ENCODE results near the gene PTP4A2.
A peak's percentile ranks its signal among the peaks of the same experiment; 100 is the strongest.
"Not testable (repeated sequence)": the region's sequence is repeated elsewhere in the genome, so short reads cannot be mapped to it uniquely, and the experiment has no call there.

Gene PTP4A2

DNA sequence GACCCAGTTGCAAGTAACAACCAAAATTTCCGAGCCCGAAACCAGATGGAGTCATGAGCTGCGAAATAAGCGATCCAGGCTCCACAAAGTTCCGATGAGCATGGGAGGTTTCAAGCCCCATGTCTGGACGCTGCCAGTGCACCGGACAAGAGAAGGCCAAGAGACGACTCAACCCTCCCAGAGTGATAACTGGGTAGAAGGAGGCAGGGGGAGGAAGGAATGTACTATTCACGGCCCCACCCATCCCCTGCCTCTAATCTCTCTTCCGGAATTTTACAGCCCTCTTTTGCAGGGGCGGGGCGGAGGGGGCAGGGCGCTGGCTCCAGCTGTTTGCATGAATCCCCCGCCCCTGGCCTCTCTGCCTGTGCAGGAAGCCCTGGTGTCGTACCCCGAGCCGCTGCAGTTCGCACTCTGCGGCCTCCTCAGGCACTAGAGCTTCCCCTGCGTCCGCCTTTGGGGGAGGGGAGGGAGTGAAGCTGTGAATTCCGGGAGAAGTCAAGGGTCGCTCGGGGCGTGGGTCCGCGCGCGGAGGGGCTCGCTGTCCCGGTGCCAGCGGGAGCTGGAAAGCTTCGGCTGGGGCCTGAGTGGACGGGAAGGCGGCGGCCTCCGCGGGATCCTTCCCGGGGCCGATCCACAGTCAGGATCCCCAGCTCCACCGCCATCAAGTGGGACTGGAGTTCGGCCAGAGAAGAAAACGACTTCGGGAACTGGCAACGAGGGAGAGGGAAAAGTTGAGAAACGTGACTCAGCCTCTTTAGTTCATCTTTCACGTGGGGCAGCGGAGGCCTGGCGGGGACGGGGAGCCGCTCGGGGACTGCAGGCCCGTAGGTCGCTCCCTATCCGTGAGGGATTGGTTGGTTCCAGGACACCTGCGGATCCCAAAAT is 6.3 kb upstream of the PTP4A2 start:
- Histone ChIP-seq H3K4me1 (ENCODE audit: control insufficient read depth, low read depth, low read length) (peaks cover 14% of the 10 kb centered on the region), H3K27me3 (ENCODE audit: control insufficient read depth, insufficient read depth, low read length) (peaks cover 7% of the 10 kb centered on the region), H3K4me3 (ENCODE audit: low read length) (peak overlapping the region; percentile 64), H3K9ac (ENCODE audit: low read length) (peak overlapping the region; percentile 78), H3K27ac (ENCODE audit: low read length) (peak overlapping the region; percentile 70), H3K9me3 (ENCODE audit: control insufficient read depth, low read depth, low read length) (no peaks in the 10 kb centered on the region), H3K36me3 (ENCODE audit: control insufficient read depth, low read depth, low read length) (no peaks in the 10 kb centered on the region)

DNA sequence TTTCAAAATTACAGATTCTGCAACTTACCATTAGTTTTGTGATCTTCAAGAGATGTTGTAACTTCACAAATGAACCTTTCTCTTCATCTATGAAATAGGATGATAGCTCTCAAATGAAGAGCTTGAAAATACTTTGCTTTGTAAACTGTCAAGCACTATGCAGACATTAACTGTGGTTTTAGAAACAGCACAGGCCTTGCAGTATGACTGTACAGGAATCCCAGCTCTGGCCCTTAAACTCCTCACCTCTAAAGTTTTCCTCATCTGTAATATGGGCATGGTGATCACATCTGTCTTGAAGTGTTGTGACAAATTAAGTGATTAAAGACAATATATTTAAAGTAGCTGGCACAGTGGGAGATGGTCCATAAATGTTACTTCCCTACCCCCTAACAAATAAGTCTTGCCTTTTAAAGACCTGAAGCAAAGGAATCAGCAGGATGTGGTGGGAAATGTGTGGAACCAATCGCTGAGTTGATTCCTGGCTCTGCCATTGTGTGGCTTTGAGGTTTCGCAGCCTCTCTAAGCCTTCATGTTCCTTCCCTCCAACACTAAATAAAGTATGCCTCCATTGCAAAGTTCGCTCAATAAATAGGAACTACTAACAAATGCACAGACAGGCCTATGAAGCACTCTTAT is 5.5 kb upstream of the PTP4A2 start:
- peaks cover 11% of the 10 kb centered on the region for H3K27me3 ChIP-seq (ENCODE audit: control insufficient read depth, insufficient read depth, low read length)
- H3K9me3 ChIP-seq (ENCODE audit: control insufficient read depth, low read depth, low read length), result no peaks in the 10 kb centered on the region
- H3K9ac ChIP-seq (ENCODE audit: low read length), result peak overlapping the region; percentile 78
- H3K4me1 ChIP-seq (ENCODE audit: control insufficient read depth, low read depth, low read length), result peaks cover 15% of the 10 kb centered on the region
- no peaks in the 10 kb centered on the region for H3K36me3 ChIP-seq (ENCODE audit: control insufficient read depth, low read depth, low read length)
- H3K4me3 ChIP-seq (ENCODE audit: low read length), result peak overlapping the region; percentile 64
- H3K27ac ChIP-seq (ENCODE audit: low read length), result peak overlapping the region; percentile 70

DNA sequence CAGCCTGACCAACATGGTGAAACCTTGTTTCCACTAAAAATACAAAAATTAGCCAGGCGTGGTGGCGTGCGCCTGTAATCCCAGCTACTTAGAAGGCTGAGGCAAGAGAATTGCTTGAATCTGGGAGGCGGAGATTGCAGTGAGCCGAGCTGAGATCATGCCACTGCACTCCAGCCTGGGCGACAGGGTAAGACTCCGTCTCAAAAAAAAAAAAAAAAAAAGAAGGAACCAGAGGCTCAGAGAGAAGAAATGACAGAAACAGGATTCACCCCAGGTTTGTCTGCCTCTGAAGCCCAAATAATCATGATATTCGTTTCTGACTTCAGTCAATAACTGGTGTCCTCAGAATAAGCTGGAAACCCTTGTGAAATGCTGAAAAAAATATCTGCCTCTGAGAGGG is 3.9 kb upstream of the PTP4A2 start:
- peaks cover 11% of the 10 kb centered on the region for H3K27me3 ChIP-seq (ENCODE audit: control insufficient read depth, insufficient read depth, low read length)
- not testable (repeated sequence) for H3K4me3 ChIP-seq (ENCODE audit: low read length); H3K27ac ChIP-seq (ENCODE audit: low read length); H3K9ac ChIP-seq (ENCODE audit: low read length); H3K9me3 ChIP-seq (ENCODE audit: control insufficient read depth, low read depth, low read length); H3K36me3 ChIP-seq (ENCODE audit: control insufficient read depth, low read depth, low read length)
- peaks cover 15% of the 10 kb centered on the region for H3K4me1 ChIP-seq (ENCODE audit: control insufficient read depth, low read depth, low read length)

DNA sequence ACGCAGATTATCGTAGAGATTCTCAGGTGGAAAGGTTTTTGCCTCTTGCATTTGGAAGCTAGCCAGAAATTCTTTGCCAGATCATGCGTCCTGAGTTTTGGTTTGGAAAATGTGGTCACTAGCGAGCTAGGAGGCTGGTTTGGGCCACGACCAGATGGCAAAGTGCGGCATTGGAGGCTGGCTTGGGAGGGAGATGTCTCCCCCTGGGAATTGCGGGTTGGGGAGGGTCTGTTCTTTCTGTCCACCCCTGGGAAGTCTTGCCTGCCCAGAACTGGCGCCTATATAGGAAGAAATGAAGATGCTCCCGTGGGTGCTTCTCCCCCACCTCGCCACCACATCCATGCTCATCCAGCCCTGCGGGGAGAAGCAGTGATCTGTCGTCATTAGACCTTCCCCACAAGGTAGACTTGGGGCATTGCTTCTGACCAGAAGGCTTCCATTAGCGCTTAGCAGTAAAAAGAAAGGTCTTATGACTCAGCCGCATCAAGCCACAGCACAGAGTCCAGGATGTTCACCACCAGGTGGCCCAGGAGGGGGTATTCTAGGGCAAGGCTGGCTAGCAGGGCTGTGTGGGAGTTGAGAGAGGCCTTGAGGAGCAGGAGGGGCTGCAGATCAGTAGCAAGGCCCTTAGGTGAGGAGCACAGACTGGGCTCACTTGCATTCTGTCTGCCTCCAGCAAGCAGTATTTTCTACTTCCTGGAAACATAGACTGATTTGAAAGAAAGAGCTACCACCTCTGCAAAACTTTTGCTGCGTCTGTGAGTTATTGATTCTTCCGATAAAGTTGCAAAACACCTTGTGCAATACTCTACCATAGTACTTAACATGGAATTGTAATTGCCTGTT is 1.5 kb upstream of the PTP4A2 start:
- peaks cover 11% of the 10 kb centered on the region for H3K27me3 ChIP-seq (ENCODE audit: control insufficient read depth, insufficient read depth, low read length)
- peaks cover 25% of the 10 kb centered on the region for H3K4me1 ChIP-seq (ENCODE audit: control insufficient read depth, low read depth, low read length)
- H3K27ac ChIP-seq (ENCODE audit: low read length), result no peak overlapping the region
- no peak overlapping the region for H3K4me3 ChIP-seq (ENCODE audit: low read length)
- no peaks in the 10 kb centered on the region for H3K36me3 ChIP-seq (ENCODE audit: control insufficient read depth, low read depth, low read length)
- H3K9me3 ChIP-seq (ENCODE audit: control insufficient read depth, low read depth, low read length), result no peaks in the 10 kb centered on the region
- no peak overlapping the region for H3K9ac ChIP-seq (ENCODE audit: low read length)

DNA sequence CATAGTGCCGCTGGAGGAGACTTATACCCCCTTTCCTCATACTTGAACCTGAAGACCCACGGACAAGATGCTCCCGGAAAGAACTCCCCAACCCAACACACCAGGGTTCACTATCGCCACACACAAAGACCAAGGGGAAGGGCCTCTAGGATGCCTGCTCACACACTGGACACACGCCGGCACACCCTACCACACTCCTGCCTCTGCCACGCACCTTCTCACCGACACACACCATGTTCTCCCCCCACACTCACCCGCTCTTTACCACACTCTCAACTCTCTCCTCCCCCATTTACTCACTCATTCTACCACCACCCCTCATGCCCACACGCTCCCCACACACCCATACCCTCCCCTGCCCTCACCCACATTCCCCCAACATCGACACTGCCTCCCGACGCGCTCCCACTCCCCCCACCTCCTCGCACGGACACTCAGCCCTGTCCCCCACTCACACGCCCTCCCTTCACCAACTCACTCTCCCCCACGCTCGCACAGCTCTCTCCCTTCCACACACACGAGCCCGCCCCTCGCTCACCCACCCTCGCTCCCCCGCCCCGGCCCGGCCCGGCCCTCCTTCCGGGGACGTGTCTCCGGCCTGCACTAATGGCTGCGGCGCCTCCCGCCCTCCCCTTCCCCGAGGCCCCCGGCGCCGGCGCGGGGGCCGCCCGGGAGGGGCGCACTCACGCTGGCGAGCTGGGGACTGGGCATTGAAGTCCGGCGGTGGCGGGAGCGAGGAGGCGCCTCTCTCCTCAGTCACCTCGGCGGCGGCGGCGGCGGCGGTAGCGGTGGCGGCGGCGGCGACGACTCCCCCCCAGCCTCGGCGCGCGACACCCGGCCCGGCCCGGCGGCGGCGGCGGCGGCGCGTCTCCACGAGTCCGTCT is 626 bp downstream of the PTP4A2 start:
- no peaks in the 10 kb centered on the region for H3K9me3 ChIP-seq (ENCODE audit: control insufficient read depth, low read depth, low read length)
- peaks cover 19% of the 10 kb centered on the region for H3K4me1 ChIP-seq (ENCODE audit: control insufficient read depth, low read depth, low read length)
- H3K27ac ChIP-seq (ENCODE audit: low read length), result no peak overlapping the region
- no peaks in the 10 kb centered on the region for H3K36me3 ChIP-seq (ENCODE audit: control insufficient read depth, low read depth, low read length)
- peaks cover 11% of the 10 kb centered on the region for H3K27me3 ChIP-seq (ENCODE audit: control insufficient read depth, insufficient read depth, low read length)
- peak overlapping the region; percentile 91 for H3K4me3 ChIP-seq (ENCODE audit: low read length)
- H3K9ac ChIP-seq (ENCODE audit: low read length), result peak overlapping the region; percentile 71

DNA sequence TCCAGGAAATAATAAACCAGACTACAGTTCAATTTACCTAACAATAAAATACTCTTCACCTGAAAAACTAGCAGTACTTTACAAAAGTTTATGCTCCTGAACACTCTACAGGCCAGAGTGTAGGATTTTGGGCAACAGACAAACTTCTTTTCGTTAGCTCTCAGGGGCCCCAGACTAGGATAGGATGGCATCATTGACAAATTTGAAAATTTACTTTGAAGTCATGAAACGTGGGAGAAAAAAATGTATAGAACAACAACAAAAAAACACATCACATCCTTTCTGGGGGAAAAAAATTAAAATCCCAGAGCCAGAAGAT is 1.2 kb downstream of the PTP4A2 start:
- H3K4me1 ChIP-seq (ENCODE audit: control insufficient read depth, low read depth, low read length), result peaks cover 25% of the 10 kb centered on the region
- peak overlapping the region; percentile 71 for H3K9ac ChIP-seq (ENCODE audit: low read length)
- H3K27me3 ChIP-seq (ENCODE audit: control insufficient read depth, insufficient read depth, low read length), result peaks cover 11% of the 10 kb centered on the region
- H3K4me3 ChIP-seq (ENCODE audit: low read length), result peak overlapping the region; percentile 91
- no peaks in the 10 kb centered on the region for H3K9me3 ChIP-seq (ENCODE audit: control insufficient read depth, low read depth, low read length)
- no peaks in the 10 kb centered on the region for H3K36me3 ChIP-seq (ENCODE audit: control insufficient read depth, low read depth, low read length)
- no peak overlapping the region for H3K27ac ChIP-seq (ENCODE audit: low read length)

DNA sequence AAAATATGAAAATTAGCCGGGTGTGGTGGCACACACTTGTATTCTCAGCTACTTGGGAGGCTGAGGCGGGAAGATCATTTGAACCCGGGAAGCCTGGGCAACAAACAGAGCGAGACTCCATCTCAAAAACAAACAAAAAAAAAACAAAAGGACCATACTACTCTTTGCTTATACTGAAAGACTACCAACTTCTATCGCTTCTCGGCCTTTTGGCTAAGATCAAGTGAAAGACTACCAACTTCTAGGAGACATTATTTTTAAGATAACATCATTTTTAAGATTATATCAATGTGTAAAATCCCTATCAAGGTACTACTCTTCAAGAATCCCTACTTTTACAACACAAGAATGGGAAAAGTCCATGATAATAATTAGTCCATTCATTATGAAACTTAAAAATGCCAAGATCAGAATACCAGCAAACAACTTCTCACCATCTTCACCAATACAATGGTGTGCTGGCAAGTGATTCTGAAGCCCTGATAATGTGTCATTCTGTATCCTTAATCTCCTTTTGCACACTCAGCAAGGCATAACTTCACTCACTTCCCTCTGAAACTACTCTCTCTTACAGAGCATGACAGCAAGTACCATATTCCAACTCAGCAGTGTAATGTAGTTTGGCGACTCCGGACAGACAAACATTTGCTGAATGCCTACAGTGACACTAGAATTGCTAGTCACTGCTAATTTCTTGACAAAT is 1.7 kb downstream of the PTP4A2 start:
- Histone ChIP-seq H3K4me1 (ENCODE audit: control insufficient read depth, low read depth, low read length) (peaks cover 30% of the 10 kb centered on the region), H3K9me3 (ENCODE audit: control insufficient read depth, low read depth, low read length) (no peaks in the 10 kb centered on the region), H3K9ac (ENCODE audit: low read length) (peak overlapping the region; percentile 71), H3K27ac (ENCODE audit: low read length) (no peak overlapping the region), H3K27me3 (ENCODE audit: control insufficient read depth, insufficient read depth, low read length) (peaks cover 11% of the 10 kb centered on the region), H3K36me3 (ENCODE audit: control insufficient read depth, low read depth, low read length) (no peaks in the 10 kb centered on the region), H3K4me3 (ENCODE audit: low read length) (peak overlapping the region; percentile 91)

DNA sequence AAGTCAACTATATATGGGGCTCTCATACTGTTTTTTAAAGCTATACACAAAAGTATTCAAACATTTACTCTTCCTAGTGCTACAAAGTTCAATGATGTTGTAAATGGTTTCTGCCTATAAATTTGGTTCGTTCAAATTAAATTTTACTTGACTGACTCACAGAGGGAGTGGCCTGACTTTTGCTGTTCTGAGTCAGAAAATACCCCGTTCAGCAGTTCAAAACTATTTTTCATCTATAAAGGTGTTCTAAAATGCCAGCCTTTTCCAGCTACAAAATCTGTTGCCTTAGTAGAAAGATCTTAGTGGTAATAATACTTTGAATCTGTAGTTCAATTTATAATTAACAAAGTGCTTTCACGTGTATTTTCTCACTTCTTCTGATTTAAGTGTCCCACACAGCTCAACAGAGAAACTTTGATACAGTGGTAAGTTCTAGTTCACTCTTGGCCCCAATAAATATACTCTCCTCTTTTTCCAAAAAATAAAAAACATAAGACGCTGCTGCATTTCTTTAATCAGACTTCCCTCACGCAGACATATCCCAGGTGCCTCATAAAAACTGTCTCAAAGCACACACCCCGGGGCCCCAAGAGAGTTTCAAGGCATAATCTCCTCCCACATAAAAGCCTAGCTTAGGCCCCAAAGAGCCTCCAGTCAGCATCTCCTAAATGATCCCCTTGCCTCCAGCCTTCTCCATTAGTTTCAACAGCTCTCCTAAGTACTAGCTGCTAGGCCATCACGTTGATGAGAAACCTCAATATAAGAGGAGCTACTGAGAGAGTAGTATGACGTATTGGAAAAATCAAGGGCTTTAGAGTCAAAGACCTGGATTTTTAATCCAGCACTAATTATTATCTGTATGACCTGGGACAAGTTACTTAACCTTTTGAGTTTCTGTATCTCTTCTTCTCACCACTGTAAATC is 3.2 kb downstream of the PTP4A2 start:
- Histone ChIP-seq H3K27ac (ENCODE audit: low read length) (no peak overlapping the region), H3K4me1 (ENCODE audit: control insufficient read depth, low read depth, low read length) (peaks cover 37% of the 10 kb centered on the region), H3K9ac (ENCODE audit: low read length) (no peak overlapping the region)

DNA sequence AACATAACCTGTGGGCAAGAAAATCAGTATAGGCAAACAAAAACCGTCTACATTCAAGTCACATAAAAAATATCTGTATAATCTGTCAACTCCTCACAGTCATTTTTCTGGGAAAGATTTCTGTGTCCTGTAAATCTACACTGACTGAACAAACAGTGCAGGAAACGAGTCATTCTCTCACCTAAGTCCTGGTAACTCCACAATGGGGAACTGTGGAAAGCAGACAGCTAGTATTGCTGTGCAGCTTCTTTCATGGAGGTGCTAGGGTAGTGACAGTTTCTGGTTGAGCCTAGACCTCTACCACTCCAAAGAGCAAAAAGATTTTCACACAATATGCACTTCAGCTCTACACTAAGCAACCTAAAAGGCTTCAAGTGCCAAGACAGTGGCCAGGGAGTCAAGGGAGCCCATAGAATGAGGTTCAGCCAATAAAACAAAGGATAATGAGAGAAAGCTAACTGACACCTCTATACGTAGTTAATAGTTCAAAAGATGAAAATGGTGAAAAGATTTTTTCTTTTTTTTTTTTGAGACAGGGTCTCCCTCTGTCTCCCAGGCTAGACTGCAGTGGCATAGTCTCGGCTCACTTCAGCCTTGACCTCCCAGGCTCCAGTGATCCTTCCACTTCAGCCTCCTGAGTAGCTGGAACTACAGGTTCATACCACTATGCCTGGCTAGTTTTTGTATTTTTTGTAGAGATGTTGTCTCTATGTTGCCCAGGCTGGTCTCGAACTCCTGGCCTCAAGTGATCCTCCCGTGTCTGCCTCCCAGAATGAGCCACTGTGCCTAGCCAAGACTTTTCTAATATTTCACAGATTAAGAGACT is 5.5 kb downstream of the PTP4A2 start:
- Histone ChIP-seq H3K4me1 (ENCODE audit: control insufficient read depth, low read depth, low read length) (peaks cover 31% of the 10 kb centered on the region), H3K27me3 (ENCODE audit: control insufficient read depth, insufficient read depth, low read length) (no peaks in the 10 kb centered on the region), H3K4me3 (ENCODE audit: low read length) (no peak overlapping the region), H3K27ac (ENCODE audit: low read length) (no peak overlapping the region), H3K9me3 (ENCODE audit: control insufficient read depth, low read depth, low read length) (no peaks in the 10 kb centered on the region), H3K9ac (ENCODE audit: low read length) (no peak overlapping the region), H3K36me3 (ENCODE audit: control insufficient read depth, low read depth, low read length) (no peaks in the 10 kb centered on the region)

More for the DNA sequence above, 3.2 kb downstream of the PTP4A2 start:
- no peaks in the 10 kb centered on the region for H3K9me3 ChIP-seq (ENCODE audit: control insufficient read depth, low read depth, low read length)
- peaks cover 10% of the 10 kb centered on the region for H3K27me3 ChIP-seq (ENCODE audit: control insufficient read depth, insufficient read depth, low read length)
- no peak overlapping the region for H3K4me3 ChIP-seq (ENCODE audit: low read length)
- no peaks in the 10 kb centered on the region for H3K36me3 ChIP-seq (ENCODE audit: control insufficient read depth, low read depth, low read length)

All from iPS-18a (cell line).